K562 (cell line): Measurements from ENCODE around the gene ICA1. TPM values are rescaled to one million over a fixed set of nuclear protein-coding genes. Genes with fewer than 3 reads are reported as not detected.

ENCODE experiments used
- ARNT ChIP-seq, 2 experiments: fragments of 450-650 bp; IDR thresholded peaks; 2 replicates each; pipeline ENCODE4 v1.6.1; 2016; ENCODE audit warnings: mild to moderate bottlenecking in 1 of 2
- CBFA2T2 ChIP-seq: fragments of 450-650 bp; conservative IDR thresholded peaks from 2 replicates; pipeline ENCODE4 v1.6.1; 2017; ENCODE audit warnings: mild to moderate bottlenecking
- ELF4 ChIP-seq: fragments of 450-650 bp; formaldehyde crosslinking; IDR thresholded peaks from 2 replicates; pipeline ENCODE4 v1.4.0; 2022; ENCODE audit warnings: missing genetic modification characterization
- ESRRA ChIP-seq: fragments of 450-650 bp; IDR thresholded peaks from 2 replicates; pipeline ENCODE4 v1.6.1; 2014; ENCODE audit warnings: low read depth, mild to moderate bottlenecking, moderate library complexity, borderline replicate concordance
- GATAD2A ChIP-seq: fragments of 450-650 bp; IDR thresholded peaks from 2 replicates; pipeline ENCODE4 v1.6.1; 2017
- HDAC1 ChIP-seq, 2 experiments: fragments of 450-650 bp; IDR thresholded peaks; 2 replicates each; pipeline ENCODE4 v1.6.1; 2016 to 2017; ENCODE audit warnings: inconsistent platforms in 1 of 2, mild to moderate bottlenecking in 1 of 2, moderate library complexity in 1 of 2
- MEF2A ChIP-seq: IDR thresholded peaks from 2 replicates; pipeline ENCODE4 v1.6.1; 2011; ENCODE audit warnings: low read depth, mild to moderate bottlenecking, low read length, moderate library complexity; ENCODE audit not compliant: control insufficient read depth
- MNT ChIP-seq, 2 experiments: fragments of 450-650 bp; conservative IDR thresholded peaks; 2 replicates each; pipeline ENCODE4 v1.6.1; 2017; ENCODE audit warnings: mild to moderate bottlenecking in 2 of 2, moderate library complexity in 2 of 2
- MTA3 ChIP-seq: fragments of 450-650 bp; formaldehyde crosslinking; IDR thresholded peaks from 2 replicates; pipeline ENCODE4 v1.6.1; 2017; ENCODE audit warnings: mild to moderate bottlenecking, borderline replicate concordance
- MXI1 ChIP-seq: IDR thresholded peaks from 2 replicates; pipeline ENCODE4 v1.6.1; 2011; ENCODE audit warnings: low read depth, mild to moderate bottlenecking, improper control_type of control experiment, low read length
- NCOR1 ChIP-seq: fragments of 450-650 bp; IDR thresholded peaks from 2 replicates; pipeline ENCODE4 v1.6.1; 2016; ENCODE audit warnings: mild to moderate bottlenecking, moderate library complexity
- RCOR1 ChIP-seq, 2 experiments: IDR thresholded peaks; 2 replicates each; pipeline ENCODE4 v1.6.1; 2012; ENCODE audit warnings: low read depth in 2 of 2, low read length in 2 of 2, borderline replicate concordance in 1 of 2, improper control_type of control experiment in 1 of 2
- SOX6 ChIP-seq: fragments of 450-650 bp; IDR thresholded peaks from 2 replicates; pipeline ENCODE4 v1.6.1; 2014; ENCODE audit warnings: mild to moderate bottlenecking
- SPI1 ChIP-seq: IDR thresholded peaks from 2 replicates; pipeline ENCODE4 v1.6.1; 2011; ENCODE audit warnings: low read depth, low read length, control low read depth, borderline replicate concordance
- TEAD1 ChIP-seq, 2 experiments: fragments of 450-650 bp in 1 of 2; sonication (generic) in 1 of 2; formaldehyde crosslinking; IDR thresholded peaks; 2 replicates each; pipeline versions ENCODE4 v1.4.0 to v1.8.0; 2020 to 2022; ENCODE audit warnings: mild to moderate bottlenecking in 2 of 2, missing genetic modification reagents in 1 of 2
- TEAD4 ChIP-seq, 2 experiments: sonication (generic) in 1 of 2; formaldehyde crosslinking in 1 of 2; IDR thresholded peaks; 2 replicates each; pipeline versions ENCODE4 v1.6.1 to v1.8.0; 2012 to 2022; ENCODE audit warnings: borderline replicate concordance in 1 of 2, inconsistent platforms in 1 of 2, low read length in 1 of 2, mild to moderate bottlenecking in 1 of 2, missing genetic modification reagents in 1 of 2
- TRIM24 ChIP-seq, 2 experiments: fragments of 450-650 bp; IDR thresholded peaks; 2 replicates each; pipeline ENCODE4 v1.6.1; 2016
- YY1 ChIP-seq, 3 experiments: IDR thresholded peaks; 2 replicates each; pipeline ENCODE4 v1.6.1; 2011; ENCODE audit warnings: low read length in 2 of 3, mild to moderate bottlenecking in 2 of 3, moderate library complexity in 2 of 3, borderline replicate concordance in 1 of 3, control low read depth in 1 of 3, low read depth in 1 of 3; ENCODE audit not compliant: insufficient read depth in 3 of 3, insufficient replicate concordance in 2 of 3, control insufficient read depth in 1 of 3, insufficient read length in 1 of 3; ENCODE audit errors: extremely low read depth in 1 of 3
- ZNF584 ChIP-seq: fragments of 200-800 bp; sonication (Bioruptor generic); IDR thresholded peaks from 2 replicates; pipeline ENCODE4 v1.6.1; 2016; ENCODE audit warnings: low read depth, mild to moderate bottlenecking, missing genetic modification characterization, missing compliant biosample characterization
- ZNF639 ChIP-seq, 2 experiments: fragments of 200-800 bp in 1 of 2; sonication (Bioruptor generic) in 1 of 2; sonication (generic) in 1 of 2; formaldehyde crosslinking in 1 of 2; IDR thresholded peaks in 1 of 2; conservative IDR thresholded peaks in 1 of 2; 2 replicates each; pipeline versions ENCODE4 v1.5.0 to v1.6.1; 2016 to 2020; ENCODE audit warnings: missing compliant biosample characterization in 1 of 2, missing genetic modification characterization in 1 of 2, missing genetic modification reagents in 1 of 2
- polyA plus RNA-seq, 8 experiments: library from polyadenylated mRNA; depleted of rRNA in 4 of 8; stranded (reverse) in 5 of 8; unstranded in 3 of 8; fragments of >200 nt; fragmentation: Nextera tagmentation in 2 of 8; fragmentation: Illumina TruSeq in 1 of 8; extraction: Ambion mirVana in 2 of 8; extraction: Trizol in 1 of 8; gene quantifications; 2 replicates each; pipeline versions ENCODE4 v1.2.1 to v1.2.3, GENCODE V29; 2011 to 2014; ENCODE audit warnings: inconsistent platforms in 1 of 8, missing spikeins in 1 of 8
- total RNA-seq, 7 experiments: library from RNA; depleted of rRNA in 6 of 7; stranded (reverse); fragments of >200 nt in 6 of 7; fragmentation: Illumina TruSeq in 2 of 7; extraction: Trizol in 2 of 7; gene quantifications; 2 replicates each; pipeline versions ENCODE4 v1.2.1 to v1.2.3, GENCODE V29; 2011 to 2021; ENCODE audit warnings: low replicate concordance in 1 of 7
- TF ChIP-seq, protein P1 (sequence below): sonication (generic); formaldehyde crosslinking; IDR thresholded peaks from 2 replicates; pipeline ENCODE4 v1.8.0; 2023; ENCODE audit warnings: mild to moderate bottlenecking, missing genetic modification reagents

ICA1 gene
- total and polyA plus RNA-seq, 9 of the 15 experiments (the other 6 are each of a cell fraction or from before 2014, with no cell fraction given): 7.1 to 22.3 (median 16.4) TPM

DNA sequence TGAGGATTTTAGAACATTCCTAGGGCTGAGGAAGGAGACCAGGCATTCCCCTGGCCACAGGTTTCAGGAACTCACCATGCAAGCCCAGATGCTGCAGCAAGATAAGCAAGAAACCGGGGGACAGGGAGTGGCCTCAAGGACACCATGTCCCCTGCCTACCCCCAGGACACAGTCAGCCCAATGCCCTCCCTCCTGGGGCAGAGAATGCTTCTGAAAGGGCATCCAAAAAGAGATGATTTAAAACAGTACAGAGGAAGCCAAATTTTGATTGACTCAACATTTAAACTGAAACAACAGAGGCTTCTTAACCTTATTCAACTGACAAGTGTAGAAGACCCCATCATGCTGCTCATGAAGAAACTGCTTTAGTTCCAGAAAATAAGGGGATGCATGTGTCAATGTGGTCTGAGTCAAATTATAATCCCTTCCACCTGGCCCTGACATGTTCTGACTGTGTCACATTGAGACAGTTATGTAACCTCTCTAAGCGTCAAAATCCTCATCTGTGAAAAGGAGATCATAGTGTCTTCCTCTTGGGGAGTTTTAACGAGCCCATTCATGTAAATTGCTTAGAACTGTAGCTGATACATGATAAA, 60.0 kb downstream of the ICA1 start (continued):
- TF ChIP-seq HDAC1 (IDR thresholded peaks at IDR 0.05): peak in 1 of 2 experiments; percentile 42; a peak in 1 of 4 replicates
- peak; percentile 45 for TF ChIP-seq CBFA2T2
- TF ChIP-seq ARNT (IDR thresholded peaks at IDR 0.05): no peak
- peak; percentile 56 for TF ChIP-seq NCOR1
- peak in 1 of 2 experiments; percentile 41; a peak in 1 of 4 replicates for TF ChIP-seq TRIM24 (IDR thresholded peaks at IDR 0.05)
- TF ChIP-seq GATAD2A: 0 out of 2 replicates have a peak, but pooled peaks have one; percentile 31
- TF ChIP-seq YY1 (IDR thresholded peaks at IDR 0.05; ENCODE audit: borderline replicate concordance in 1 of 3, control insufficient read depth in 1 of 3, extremely low read depth in 1 of 3, insufficient read depth in 3 of 3, insufficient read length in 1 of 3, insufficient replicate concordance in 2 of 3, low read depth in 1 of 3, low read length in 2 of 3): peak in 1 of 3 experiments; percentile 16
- 0 out of 4 replicates have a peak, but pooled peaks of 1 of the 2 experiments have one; percentile 21 for TF ChIP-seq RCOR1 (IDR thresholded peaks at IDR 0.05; ENCODE audit: borderline replicate concordance in 1 of 2, low read depth in 2 of 2, low read length in 2 of 2)
- peak in 1 of 2 experiments; percentile 27; a peak in 1 of 4 replicates for TF ChIP-seq TEAD1 (CRISPR knock-in tag; IDR thresholded peaks at IDR 0.05)
- peak; percentile 75 for TF ChIP-seq SPI1
- TF ChIP-seq MEF2A: no peak
- TF ChIP-seq ZNF639 (CRISPR knock-in tag; conservative IDR thresholded peaks at IDR 0.05 in 1 of 2, IDR thresholded peaks at IDR 0.05 in 1 of 2): 0 out of 4 replicates have a peak, but pooled peaks of 1 of the 2 experiments have one; percentile 22
- no peak for TF ChIP-seq MXI1
- TF ChIP-seq, protein P1, sequence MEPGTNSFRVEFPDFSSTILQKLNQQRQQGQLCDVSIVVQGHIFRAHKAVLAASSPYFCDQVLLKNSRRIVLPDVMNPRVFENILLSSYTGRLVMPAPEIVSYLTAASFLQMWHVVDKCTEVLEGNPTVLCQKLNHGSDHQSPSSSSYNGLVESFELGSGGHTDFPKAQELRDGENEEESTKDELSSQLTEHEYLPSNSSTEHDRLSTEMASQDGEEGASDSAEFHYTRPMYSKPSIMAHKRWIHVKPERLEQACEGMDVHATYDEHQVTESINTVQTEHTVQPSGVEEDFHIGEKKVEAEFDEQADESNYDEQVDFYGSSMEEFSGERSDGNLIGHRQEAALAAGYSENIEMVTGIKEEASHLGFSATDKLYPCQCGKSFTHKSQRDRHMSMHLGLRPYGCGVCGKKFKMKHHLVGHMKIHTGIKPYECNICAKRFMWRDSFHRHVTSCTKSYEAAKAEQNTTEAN (CRISPR knock-in tag): no peak
- peak; percentile 40; the same call in 1 of the 2 replicates for TF ChIP-seq ELF4 (CRISPR knock-in tag)
- 0 out of 2 replicates have a peak, but pooled peaks have one; percentile 49 for TF ChIP-seq ZNF584 (CRISPR knock-in tag)
- TF ChIP-seq MNT (conservative IDR thresholded peaks at IDR 0.05): peak in 1 of 2 experiments; percentile 26; a peak in 2 of 4 replicates
- peak; percentile 78 for TF ChIP-seq TEAD4 (IDR thresholded peaks at IDR 0.05; ENCODE audit: low read length)
- TF ChIP-seq TEAD4 (CRISPR knock-in tag; IDR thresholded peaks at IDR 0.05; ENCODE audit: borderline replicate concordance): no peak
- peak; percentile 31; the same call in 1 of the 2 replicates for TF ChIP-seq SOX6
- peak; percentile 95 for TF ChIP-seq ESRRA
- TF ChIP-seq MTA3: 0 out of 2 replicates have a peak, but pooled peaks have one; percentile 21
